Measurements from ENCODE around the gene PPP2R3B.

- TF ChIP-seq CTCF (IDR thresholded peaks at IDR 0.05) (no peak), POLR2A (IDR thresholded peaks at IDR 0.05) (no peak)
These were observed 67.1 kb downstream of the PPP2R3B start for GRCh38 chrX:319579-320125.
